GM21576 (cell line): Measurements from ENCODE around the gene EHD4.

ENCODE experiments used
- ATAC-seq: cut with Tn5 transposase; IDR thresholded peaks from one replicate; pipeline ENCODE4 v1.9.1; 2021; ENCODE audit warnings: mild to moderate bottlenecking, moderate library complexity; ENCODE audit not compliant: unreplicated experiment

Gene EHD4

DNA sequence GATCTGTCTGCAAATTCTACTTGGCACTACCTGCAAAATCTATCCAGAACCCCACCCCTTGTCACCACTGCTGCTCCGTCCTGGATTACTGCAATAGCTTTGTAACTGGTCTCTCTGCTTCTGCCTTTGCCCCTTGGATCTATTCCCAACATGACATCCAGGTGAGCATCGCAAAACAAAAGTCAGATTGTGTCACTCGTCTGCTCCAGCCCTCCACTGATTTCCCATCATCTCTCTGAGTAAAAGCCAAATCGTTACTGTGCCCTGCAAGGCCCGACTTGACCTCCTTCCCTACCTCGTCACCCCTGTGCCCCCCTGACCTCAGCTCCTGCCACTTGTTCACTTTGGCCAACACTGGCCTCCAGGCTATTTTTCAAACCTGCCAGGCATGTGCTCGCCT is 87.9 kb downstream of the EHD4 start:
- ATAC-seq = no peak

DNA sequence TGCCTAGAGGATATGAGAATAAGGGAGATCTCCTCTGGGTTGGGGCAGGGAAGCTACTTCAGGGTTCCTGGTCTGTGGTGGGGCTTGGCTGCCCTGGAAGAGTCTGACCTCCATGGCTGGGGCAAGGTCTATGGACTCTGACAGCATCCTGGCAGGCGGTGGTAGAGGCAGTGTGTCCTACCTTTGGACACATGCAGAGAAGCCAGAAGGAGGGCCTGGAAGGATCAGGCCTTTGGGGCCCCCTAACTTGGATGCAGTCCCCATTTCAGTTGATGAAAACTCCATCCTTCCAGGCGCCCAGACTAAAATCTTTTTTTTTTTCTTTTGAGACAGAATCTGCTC is 88.9 kb downstream of the EHD4 start:
- ATAC-seq = no peak

DNA sequence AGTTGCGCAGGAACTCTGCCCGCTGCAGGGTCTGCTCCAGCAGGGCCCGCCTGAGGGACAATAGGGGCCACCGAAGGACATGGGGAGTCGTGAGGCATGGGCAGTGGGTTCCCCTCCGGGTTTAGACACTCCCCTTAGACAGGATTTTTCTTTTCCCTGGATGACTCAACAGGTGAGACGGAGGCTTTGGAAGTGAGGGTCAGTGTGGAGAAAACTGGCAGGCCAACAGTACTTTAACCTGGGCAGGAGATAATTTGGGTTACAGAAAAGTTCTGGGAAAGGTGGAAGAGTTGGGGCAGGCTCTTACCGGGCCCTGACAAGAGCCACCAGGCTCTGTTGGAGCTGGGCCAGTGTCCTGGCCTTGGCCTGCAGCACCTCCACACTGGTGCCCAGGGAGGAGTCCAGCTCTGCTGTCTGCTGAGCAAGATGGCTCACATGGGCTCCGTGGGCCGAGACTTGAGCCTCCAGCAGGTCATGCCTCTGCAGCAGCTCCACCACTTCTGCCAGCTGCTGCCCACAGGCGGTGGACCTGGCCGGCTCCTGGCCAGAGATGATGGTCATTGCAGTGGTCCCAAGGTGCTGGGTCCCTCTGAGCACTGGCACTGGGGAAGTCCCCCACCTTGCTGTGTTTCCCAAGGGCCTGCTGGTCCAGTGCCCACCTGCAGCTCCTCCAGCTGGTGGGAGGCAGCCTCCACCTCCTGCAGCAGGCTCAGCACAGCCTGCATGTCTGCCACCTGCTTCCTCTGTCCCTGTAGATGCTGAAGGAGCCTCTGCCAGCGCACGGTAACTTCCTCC is 89.5 kb downstream of the EHD4 start:
- no peak for ATAC-seq

DNA sequence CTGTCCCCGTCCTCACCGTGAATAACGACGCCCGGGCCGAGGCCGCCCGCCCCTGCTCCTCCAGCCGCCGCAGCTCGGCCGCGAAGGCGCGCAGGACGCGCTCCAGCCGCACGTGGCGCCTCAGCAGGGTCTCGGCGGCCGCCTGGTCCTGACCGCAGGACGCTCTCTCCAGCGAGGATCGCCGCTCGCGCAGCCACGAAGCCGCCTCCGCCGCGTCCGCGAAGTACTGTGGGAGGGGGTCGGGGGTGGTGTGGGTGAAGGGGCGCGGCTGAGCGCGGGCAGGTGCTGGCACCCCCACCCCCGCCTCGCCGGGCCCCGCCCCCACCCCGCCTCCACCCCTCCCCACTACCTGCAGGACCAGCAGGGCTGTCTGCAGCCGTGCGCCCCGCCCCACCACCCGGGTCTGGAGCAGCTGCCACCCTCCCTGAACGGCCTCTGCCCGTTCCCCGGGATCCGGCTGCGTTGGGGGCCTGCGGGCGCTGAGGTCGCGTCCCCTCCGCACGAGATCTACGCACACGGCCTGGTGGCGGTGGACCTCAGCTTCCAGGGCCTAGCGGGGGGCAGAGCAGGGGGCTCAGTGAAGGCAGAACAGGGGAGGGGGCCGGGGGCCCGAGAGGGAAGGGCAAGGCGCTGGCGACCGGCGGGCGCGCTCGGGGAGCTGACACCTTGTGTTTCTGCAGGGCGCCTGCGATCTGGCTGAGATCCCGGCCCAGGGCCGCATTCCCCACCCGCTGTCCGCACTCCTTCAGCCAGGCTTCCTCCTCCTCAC is 90.3 kb downstream of the EHD4 start:
- no peak for ATAC-seq

DNA sequence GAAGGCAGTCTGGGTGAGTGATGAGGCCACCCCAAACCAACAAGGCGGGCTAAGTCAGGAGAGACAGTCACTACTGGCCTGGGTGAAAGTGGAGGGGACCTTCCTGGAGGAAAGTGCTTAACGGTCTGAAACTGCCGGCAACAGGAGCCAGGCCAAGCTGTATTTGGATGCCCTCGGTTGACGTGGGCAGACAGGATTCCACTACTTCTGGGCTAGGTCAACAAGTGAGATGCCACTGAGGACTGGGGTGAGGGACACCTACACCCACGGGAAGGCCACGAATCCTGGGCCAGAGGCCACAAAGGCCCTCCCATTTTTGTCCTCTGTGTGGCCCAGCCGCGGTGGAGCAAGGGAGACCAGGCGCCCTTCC is 90.8 kb downstream of the EHD4 start:
- ATAC-seq = no peak

DNA sequence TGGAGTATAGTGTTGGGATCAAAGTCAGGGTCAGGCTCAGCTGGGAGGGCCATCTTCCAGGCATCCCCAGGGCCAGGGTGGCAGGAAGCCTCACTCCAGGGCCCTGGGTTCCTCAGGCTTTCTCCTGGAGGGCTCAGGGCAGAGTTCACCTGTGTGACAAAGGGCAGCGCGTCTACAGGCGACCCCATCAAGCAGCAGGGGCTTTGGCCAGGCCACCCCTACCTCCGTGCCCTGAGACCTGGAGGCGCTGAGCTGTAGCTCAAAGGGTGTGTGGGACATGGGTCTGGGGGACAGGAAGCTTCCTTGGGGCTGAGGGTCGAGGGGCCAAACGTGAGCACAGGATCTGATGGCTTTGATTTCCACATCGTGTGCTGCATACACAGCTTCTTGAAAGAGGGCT is 91.3 kb downstream of the EHD4 start:
- ATAC-seq = no peak

DNA sequence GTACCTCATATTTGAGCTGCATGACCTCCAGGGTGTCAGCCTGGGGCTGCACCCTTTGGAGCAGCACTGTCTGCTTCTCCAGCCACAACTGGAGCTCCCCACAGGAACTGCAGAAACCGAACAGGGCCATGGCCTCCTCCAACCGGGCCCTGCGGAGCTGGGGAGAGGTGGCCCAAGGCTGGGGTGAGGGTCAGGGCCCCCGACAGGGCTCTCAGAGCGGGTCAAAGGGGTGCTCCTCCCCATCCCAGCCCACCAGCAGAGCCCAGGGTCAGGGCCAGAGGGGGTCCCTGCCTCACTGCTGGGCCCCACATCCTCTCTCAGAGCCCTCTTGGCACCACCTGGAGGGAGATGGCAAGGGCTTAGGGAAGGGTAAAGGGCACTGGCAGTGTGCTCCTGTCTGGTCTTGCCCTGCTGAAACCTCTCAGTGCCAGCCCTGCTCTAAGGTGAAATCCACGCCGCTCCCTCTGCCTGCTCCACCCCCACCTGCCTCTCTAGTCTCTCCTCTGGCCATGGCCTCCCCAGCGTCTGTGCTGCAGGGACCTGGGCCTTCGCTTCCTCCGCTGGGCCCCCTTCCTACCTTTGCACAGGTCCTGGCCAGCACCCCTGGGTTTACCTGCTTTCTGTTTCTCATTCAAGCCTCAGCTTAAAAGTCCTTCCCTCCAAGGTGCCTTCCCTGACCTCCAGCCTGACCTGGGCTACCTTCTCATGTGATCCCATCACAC is 92.0 kb downstream of the EHD4 start:
- no peak for ATAC-seq

DNA sequence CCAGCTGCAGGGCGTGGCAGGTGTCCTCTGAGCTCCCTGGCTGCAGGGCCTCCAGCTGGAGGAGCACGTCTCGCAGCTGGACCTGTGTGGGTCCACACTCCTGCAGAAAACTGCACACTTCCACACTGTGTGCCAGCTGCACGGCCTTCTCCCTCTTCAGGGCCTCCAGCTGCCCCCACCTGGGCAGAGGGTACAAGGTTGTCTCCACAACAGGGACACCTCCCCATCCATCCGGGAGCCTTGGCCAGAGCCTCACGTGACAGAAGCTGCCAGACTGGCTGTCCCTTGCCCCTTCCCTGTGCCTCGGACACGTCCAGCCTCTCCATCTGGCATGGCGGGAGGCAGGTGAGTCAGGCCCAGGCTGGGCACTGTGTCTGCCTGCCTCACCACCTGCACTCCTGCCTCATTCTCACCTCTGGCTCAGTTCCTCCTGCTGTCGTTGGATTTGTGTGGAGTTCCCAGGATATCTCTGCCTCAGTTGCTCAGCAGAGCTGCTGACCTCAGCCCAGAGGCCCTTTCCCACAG is 93.0 kb downstream of the EHD4 start:
- ATAC-seq = no peak

DNA sequence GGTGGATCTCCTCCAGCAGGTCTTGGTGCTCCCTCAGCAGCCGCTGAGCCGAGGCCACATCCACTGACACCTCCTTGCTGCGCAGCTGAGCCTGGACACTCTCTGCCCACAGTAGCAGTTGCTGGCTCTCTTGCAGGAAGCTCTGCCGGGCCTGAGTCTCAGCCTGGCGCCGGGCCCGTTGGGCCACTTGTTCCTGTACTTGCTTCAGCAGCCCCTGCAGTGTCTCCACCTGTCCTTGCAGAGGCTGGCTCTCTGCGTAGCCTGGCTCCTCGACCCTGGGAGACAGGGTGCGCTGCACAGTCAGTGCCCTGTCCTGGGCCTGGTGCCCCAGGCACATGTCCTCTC is 94.0 kb downstream of the EHD4 start:
- ATAC-seq = no peak

DNA sequence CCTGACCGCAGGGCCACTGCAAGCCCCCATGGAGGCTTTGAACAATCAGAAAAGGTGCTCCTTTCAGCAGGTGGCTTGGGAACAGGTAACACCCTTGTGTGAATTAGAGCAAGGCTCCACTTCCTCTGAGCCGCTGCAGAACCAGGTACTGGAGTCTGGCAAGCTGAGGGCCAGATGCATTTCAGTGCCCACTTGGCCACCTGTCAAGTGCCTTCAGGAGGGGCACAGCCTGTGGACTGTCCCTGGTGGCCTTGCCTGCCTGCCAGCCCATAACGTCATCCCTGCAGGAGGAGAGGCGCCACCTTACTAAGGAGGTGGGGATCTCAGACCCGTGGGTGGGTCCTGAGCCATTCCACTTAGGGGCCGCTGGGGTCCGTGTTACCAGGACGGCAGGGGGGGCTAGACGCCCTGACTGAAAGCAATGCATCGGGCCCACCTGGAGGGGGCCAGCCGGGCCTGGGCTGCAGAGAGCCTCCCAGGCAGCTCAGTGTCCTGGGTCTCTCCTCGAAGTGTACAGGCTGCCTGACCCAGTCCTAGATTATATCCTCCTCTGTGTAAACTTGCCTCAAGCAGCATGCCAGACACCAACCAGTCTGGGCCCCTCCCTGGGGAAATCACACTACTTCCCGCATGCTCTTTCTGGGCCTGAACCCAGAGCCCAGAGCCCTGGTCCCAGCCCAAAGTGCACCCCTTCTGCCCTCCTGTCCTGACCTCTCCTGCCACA is 94.6 kb downstream of the EHD4 start:
- no peak for ATAC-seq

DNA sequence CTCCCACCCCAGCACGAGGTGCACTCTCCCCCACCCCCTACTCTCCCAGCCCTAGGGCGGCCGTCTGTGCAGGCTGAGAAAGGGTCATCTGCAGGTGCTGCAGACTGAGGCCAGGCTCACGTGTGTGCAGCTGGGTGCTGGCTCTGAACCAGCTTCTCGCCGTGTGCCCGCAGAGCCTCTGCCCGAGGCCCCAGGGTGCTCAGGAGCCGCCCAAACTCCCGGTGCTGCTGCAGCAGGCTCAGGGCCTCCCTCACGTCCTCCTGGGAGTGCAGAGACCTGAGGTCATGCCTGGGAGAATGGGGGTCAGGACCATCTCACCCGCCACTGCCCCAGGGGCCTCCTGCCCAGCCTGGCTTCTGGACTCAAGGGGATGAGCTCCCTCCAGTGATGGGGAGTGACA is 95.7 kb downstream of the EHD4 start:
- ATAC-seq = no peak

DNA sequence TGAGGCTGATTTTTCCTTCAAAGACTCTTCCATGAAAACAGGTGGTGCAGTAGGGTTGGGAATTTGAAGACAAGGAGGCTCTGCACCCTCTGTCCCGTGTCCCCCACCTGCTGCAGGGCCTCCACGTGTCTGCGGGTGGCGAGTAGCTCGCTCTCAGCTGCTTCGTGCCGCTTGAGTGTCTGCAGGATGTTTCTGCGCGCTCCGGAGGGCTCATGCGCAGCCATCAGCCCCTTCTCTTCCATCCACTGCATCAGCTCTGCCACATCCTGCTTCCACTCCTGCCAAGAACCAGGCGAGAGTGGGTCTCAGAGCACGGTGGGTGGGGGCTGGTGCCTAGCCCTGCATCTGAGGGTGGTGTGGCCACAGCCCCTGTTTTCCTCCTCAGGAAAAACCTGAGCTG is 96.3 kb downstream of the EHD4 start:
- ATAC-seq = no peak

DNA sequence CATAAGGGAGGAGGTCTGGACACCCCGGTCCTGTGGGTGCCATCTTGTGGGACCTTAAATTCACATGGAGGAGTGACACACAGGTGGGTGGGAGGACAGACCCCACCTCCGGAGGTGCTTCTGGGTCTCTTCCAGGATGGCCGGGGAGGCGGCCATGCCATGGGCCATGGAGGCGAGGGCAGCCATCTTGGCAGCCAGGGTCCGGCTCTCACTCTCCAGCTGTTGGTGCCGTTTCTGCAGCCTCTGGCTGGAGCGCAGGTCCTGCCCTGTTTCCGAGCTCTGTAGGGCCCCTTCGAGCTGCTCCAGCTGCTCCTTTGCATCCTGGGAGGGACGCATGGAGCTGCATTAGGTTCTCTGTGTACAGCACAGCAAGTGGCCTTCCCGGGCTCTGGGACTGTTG is 97.6 kb downstream of the EHD4 start:
- no peak for ATAC-seq

DNA sequence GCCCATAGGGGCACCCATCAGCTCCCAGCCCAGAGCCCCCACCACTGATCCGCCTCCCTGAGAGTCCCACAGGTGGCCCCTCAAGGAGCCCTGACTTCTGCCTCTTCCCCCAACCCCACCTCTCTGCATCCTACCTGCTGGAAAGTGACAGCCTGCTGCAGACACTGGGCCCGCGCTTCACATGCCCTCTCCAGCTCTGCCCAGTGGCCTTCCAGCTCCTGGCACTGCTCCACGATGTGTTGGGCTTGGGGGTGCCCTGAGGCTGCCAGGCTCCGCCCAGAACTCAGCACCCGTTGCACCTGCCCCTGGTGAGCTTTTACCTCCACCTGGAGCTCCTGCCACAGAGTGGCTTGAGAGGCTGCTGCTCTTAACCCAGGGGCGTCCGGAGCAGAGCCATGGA is 98.6 kb downstream of the EHD4 start:
- ATAC-seq = no peak

DNA sequence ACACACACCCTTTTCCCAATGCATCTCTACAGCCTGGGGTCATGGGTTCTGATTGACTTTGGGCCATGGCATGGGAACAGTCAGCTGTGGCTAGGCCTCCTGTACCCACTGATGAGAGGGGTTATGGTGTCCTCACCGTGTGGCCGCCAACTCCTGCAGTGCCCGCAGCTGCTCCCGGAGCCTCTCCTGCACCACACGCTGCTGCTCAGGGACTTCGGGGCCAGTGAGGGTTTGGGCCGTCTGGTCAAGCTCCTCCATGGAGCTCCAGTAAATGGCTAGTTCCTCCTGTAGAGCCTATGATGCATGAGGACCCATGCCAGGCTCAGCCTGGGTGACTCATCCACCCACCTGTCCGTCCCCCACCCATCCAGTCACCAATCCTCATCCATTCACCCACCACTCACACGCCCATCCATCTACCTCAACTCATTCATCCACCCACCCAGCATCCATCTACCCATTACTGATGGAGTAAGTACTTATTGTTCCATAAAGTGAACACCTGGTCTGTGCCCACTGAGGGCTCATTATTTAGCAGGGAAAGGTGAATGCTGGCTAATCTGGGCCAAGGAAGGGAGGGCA is 100.1 kb downstream of the EHD4 start:
- ATAC-seq = no peak

DNA sequence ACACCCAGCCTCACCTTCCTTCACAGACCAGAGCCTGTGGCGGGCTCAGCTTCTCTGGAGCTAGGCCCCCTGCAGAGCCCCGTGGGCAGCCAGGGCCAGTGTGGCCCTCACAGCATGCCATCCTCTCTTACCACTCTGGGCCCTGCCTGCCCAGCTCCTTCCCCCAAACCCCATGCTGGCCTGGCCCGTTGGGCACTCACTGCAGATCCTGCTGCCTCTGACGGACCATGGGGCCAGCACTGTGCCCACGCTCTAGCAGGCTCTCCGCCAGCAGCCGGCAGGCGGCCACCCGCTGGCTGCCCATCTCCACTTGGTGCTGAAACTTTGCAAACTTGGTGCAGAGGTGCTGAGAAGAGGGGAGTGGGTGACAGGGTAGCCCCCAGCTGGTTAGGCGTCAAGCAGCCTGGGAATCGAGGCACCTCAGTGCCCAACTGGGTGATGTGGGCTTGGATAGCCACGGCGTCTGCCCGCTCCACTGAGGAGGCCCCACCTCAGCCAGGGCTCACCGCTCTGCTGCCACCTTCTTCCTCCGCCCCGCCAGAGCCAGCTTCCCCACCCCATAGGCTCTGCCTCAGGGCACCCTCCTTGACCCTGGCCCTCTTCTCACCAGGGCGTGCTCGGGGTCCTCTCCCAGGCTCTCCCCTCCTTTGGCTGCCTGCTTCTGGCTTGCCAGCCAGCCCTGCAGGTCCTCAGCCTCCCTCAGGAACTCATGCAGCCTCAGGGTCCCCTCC is 101.0 kb downstream of the EHD4 start:
- no peak for ATAC-seq

DNA sequence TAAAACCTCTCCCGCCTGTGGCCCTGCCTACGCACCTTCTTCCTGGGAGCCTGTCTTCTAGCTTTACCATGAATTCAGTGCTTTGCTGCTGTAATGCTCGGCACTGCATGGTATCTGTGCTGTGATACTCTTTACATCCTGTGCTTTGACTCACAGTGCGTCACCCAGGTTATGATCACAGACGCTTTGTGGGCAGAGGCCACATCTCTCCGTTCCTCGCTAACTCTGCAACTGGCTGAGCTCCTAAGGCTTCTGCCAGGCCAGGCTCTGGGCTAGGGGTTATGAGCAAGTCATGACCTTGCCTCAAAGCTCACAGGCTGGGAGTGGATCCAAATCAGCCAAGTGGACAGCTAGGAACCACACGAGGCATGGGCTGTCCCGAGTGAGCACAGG is 101.7 kb downstream of the EHD4 start:
- ATAC-seq = no peak

DNA sequence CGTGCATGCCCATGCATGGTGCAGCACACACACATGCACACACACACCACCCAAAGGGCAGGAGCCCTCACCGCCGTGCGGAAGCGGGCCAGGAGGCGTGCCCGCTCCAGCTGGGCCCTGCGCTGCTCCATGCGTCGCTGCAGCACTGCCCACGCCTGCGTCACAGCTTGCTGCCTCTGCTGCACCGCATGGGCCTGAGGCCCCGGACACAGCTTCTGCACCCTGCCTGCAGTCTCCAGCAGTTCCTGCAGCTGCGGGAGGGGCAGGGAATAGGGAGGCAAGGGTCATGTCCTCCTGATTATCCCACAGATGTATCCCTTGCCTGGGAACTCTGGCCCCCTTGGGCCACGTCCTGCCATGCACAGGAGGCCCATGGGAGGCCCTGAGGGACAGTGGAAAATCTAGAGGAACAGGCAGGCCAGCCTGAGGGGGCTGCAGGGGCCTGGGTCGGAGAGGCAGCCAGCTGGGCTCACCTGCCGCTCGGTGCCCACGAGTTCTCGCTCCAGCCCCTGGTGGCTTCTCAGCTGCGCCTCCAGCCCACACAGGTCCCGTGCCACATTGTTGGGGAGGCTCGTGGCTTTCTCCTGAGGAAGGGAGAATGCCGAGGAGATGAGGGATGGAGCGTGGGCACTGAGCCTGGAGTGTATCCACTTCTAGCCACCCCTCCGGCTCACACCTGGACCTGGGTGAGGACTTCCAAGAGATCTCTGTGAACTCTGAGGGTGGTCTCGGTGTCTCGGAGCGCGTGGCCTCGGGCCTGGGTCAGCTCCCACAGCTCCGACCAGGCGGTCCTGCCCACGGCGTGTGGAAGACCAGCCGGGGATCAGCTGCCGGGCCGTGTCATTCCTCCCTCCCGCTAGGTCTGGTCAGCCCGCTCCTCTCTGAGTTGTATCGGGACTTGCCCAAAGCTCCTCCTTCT is 102.3 kb downstream of the EHD4 start:
- no peak for ATAC-seq

DNA sequence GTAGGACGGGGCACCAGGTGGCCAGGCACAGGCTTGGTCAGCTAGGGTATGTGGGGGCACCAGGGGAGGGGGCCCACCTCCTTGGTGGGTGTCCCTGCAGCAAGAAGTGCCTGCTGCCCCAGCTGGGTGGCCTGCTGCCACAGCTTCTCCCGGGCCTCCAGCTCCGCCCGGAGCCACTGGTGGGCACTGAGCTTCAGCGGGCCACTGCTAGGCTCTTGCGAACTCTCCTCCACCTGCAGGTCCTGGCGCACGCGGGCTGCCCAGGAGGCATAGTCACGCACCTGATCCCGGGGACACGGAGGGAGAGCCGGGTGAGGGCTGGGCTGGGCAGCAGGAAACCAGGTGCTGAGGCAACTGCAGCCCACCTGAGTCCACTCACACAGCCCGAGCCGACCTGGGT is 104.0 kb downstream of the EHD4 start:
- no peak for ATAC-seq
